HFFc6 (cell line): ENCODE measurements around the gene DCTD. TPM values are rescaled to one million over a fixed set of nuclear protein-coding genes. Genes with fewer than 3 reads are reported as not detected.

ENCODE experiments used
- DNase-seq: peaks from one replicate; pipeline ENCODE4 v3.0.0-alpha.2; 2018
- H3K27ac Mint-ChIP-seq: 2 replicates; pipeline ENCODE4 v1.8.0; 2020; ENCODE audit warnings: mild to moderate bottlenecking, mixed read lengths
- H3K27me3 Mint-ChIP-seq: 2 replicates; pipeline ENCODE4 v1.8.0; 2021; ENCODE audit warnings: mild to moderate bottlenecking, moderate library complexity, mixed read lengths; ENCODE audit not compliant: insufficient read depth
- H3K36me3 Mint-ChIP-seq: 2 replicates; pipeline ENCODE4 v1.8.0; 2021; ENCODE audit warnings: low read depth, mixed read lengths
- H3K4me1 Mint-ChIP-seq: 2 replicates; pipeline ENCODE4 v1.8.0; 2020; ENCODE audit warnings: low read depth, mixed read lengths
- H3K4me3 Mint-ChIP-seq: 2 replicates; pipeline ENCODE4 v1.8.0; 2020; ENCODE audit warnings: mild to moderate bottlenecking, moderate library complexity, mixed read lengths
- H3K9me3 Mint-ChIP-seq: 2 replicates; pipeline ENCODE4 v1.8.0; 2020; ENCODE audit warnings: mild to moderate bottlenecking, mixed read lengths
- CTCF ChIP-seq: fragments of 200-600 bp; sonication (generic); IDR thresholded peaks from 2 replicates; pipeline ENCODE4 v1.5.0; 2021; ENCODE audit warnings: antibody characterized with exemption, mild to moderate bottlenecking
- total RNA-seq, 6 experiments: library from RNA; stranded (reverse); fragmentation: NEBNext Ultra II Directional; extraction: Animal tissue kit (Norgen Biotek cat#: 25700); gene quantifications; 2 replicates in 1 of 6; 3 replicates in 5 of 6; pipeline ENCODE4 v1.2.3, GENCODE V29; 2021

Gene DCTD
- total RNA-seq, 6 experiments from 2014 or later: 160 to 197 (median 171) TPM

- Mint-ChIP-seq H3K27me3 (peaks cover 30% of the 10 kb centered on the region), H3K36me3 (0 out of 2 replicates have a peak, but pooled peaks cover 4% of the 10 kb centered on the region), H3K27ac (no peak overlapping the region), H3K4me1 (peaks cover 6% of the 10 kb centered on the region), H3K4me3 (no peak overlapping the region), H3K9me3 (peaks cover 13% of the 10 kb centered on the region)
- TF ChIP-seq CTCF: no peak
- no peak for DNase-seq
Measured at GRCh38 chr4:182855877-182856276, 61.3 kb downstream of the DCTD start.

DNA sequence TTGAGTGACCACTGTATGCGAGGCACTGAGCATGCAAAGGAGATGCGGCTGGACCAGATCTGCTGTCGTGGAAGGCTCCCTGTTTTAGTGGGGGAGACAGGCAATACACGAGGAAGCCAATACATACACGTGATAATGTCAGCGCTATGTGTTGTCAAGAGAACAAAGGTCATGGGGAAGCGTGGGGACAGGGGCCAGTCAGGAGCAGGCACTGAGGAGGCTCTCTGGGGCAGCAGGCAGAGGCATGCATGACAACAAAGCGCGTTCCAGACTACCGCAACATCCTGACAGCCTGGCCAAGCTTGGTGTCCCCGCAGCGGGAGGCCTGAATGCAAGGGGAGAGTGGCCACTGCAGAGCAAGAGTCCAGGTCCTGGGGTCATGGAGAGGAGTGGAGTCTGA is 61.9 kb downstream of the DCTD start:
- peaks cover 6% of the 10 kb centered on the region for H3K4me1 Mint-ChIP-seq
- no peak for TF ChIP-seq CTCF

GRCh38 chr4:182854466-182854865 is 62.7 kb downstream of the DCTD start:
- H3K4me1 Mint-ChIP-seq: peaks cover 6% of the 10 kb centered on the region
- TF ChIP-seq CTCF: no peak
- H3K9me3 Mint-ChIP-seq: peaks cover 13% of the 10 kb centered on the region
- H3K4me3 Mint-ChIP-seq: no peak overlapping the region
- peaks cover 35% of the 10 kb centered on the region for H3K27me3 Mint-ChIP-seq
- no peak overlapping the region for H3K27ac Mint-ChIP-seq
- 0 out of 2 replicates have a peak, but pooled peaks cover 4% of the 10 kb centered on the region for H3K36me3 Mint-ChIP-seq
- no peak for DNase-seq

More for the DNA sequence above, 61.9 kb downstream of the DCTD start:
- no peak for DNase-seq
- Mint-ChIP-seq H3K9me3 (peaks cover 13% of the 10 kb centered on the region), H3K36me3 (0 out of 2 replicates have a peak, but pooled peaks cover 4% of the 10 kb centered on the region), H3K27me3 (peaks cover 30% of the 10 kb centered on the region), H3K27ac (no peak overlapping the region), H3K4me3 (no peak overlapping the region)

- Mint-ChIP-seq H3K36me3 (0 out of 2 replicates have a peak, but pooled peaks cover 4% of the 10 kb centered on the region), H3K4me3 (no peak overlapping the region), H3K27ac (no peak overlapping the region), H3K27me3 (peaks cover 35% of the 10 kb centered on the region), H3K9me3 (peaks cover 13% of the 10 kb centered on the region), H3K4me1 (peaks cover 6% of the 10 kb centered on the region)
- DNase-seq: no peak
- no peak for TF ChIP-seq CTCF
Measured at GRCh38 chr4:182853731-182854330, 63.4 kb downstream of the DCTD start.

DNA sequence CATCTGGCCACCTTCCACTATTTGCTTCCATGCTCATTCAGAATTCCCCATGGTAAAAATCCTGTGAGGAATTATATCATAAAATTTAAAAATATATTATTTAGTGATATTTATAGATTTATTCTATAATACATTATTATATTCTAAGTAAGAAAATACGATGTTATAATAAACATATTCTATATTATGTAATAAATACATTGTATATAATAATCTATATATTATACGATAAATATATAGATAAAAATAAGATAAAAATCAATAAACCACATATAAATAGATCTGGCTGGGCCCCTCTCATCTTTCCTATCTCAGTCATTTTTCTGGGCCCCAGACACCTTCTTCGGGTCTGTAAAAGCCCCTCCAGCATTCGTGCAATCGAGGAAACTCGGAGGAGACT is 68.5 kb downstream of the DCTD start:
- Mint-ChIP-seq H3K36me3 (0 out of 2 replicates have a peak, but pooled peaks cover 4% of the 10 kb centered on the region), H3K4me1 (peaks cover 6% of the 10 kb centered on the region), H3K27me3 (peaks cover 27% of the 10 kb centered on the region), H3K27ac (no peak overlapping the region), H3K4me3 (no peak overlapping the region), H3K9me3 (peaks cover 13% of the 10 kb centered on the region)
- no peak for TF ChIP-seq CTCF
- DNase-seq: no peak
